ENCODE measurements around the gene PAEP.

Gene PAEP

GRCh38 chr9:135604437-135605237 lies 43.1 kb downstream of the PAEP start:
- H2BK15ac ChIP-seq (replicated peaks; ENCODE audit: low read depth), result no peak overlapping the region
- H2BK5ac ChIP-seq (ENCODE audit: low read length), result no peak overlapping the region
- no peaks in the 10 kb centered on the region for H3K36me3 ChIP-seq (ENCODE audit: control insufficient read depth, insufficient read depth, low read length)
- no peak overlapping the region for H3K4ac ChIP-seq (ENCODE audit: low read depth, low read length)
- no peaks in the 10 kb centered on the region for H3K4me1 ChIP-seq (ENCODE audit: control insufficient read depth, low read depth, low read length)
- no peak overlapping the region for H3K4me3 ChIP-seq (ENCODE audit: low read length)
- H3K56ac ChIP-seq (ENCODE audit: low read length), result no peak overlapping the region
- no peak overlapping the region for H4K8ac ChIP-seq (ENCODE audit: low read depth, low read length)
- H3K79me1 ChIP-seq (ENCODE audit: low read length), result no peaks in the 10 kb centered on the region
- no peaks in the 10 kb centered on the region for H3K27me3 ChIP-seq (ENCODE audit: insufficient read depth, low read length, poor library complexity)
- no peak overlapping the region for H3K23ac ChIP-seq (ENCODE audit: low read length)
- H3K18ac ChIP-seq (ENCODE audit: low read length), result no peak overlapping the region
- H3K9ac ChIP-seq (ENCODE audit: low read length), result no peak overlapping the region
- DNase-seq, result no peak
- H4K5ac ChIP-seq (ENCODE audit: low read length), result no peak overlapping the region
- H3K27ac ChIP-seq (ENCODE audit: low read depth, low read length), result no peak overlapping the region
- H3K4me2 ChIP-seq (ENCODE audit: low read length), result no peak overlapping the region
- H2AK5ac ChIP-seq (ENCODE audit: low read length), result no peak overlapping the region
- H2BK120ac ChIP-seq (ENCODE audit: low read depth, low read length), result no peak overlapping the region
- H3K79me2 ChIP-seq (ENCODE audit: control insufficient read depth, insufficient read depth, low read length), result no peaks in the 10 kb centered on the region
- no CpG with 5 or more reads among the region's 31 CpGs for WGBS (ENCODE audit: extremely low coverage, insufficient coverage, low lambda C conversion rate)

GRCh38 chr9:135605238-135605781 lies 43.8 kb downstream of the PAEP start:
- Histone ChIP-seq H3K4me3 (ENCODE audit: low read length) (no peak overlapping the region), H3K23ac (ENCODE audit: low read length) (no peak overlapping the region), H4K5ac (ENCODE audit: low read length) (no peak overlapping the region), H3K27me3 (ENCODE audit: insufficient read depth, low read length, poor library complexity) (no peaks in the 10 kb centered on the region), H3K36me3 (ENCODE audit: control insufficient read depth, insufficient read depth, low read length) (no peaks in the 10 kb centered on the region), H3K79me2 (ENCODE audit: control insufficient read depth, insufficient read depth, low read length) (no peaks in the 10 kb centered on the region), H3K79me1 (ENCODE audit: low read length) (no peaks in the 10 kb centered on the region), H3K4me2 (ENCODE audit: low read length) (no peak overlapping the region), H3K56ac (ENCODE audit: low read length) (no peak overlapping the region), H2BK5ac (ENCODE audit: low read length) (no peak overlapping the region), H2AK5ac (ENCODE audit: low read length) (no peak overlapping the region), H3K27ac (ENCODE audit: low read depth, low read length) (no peak overlapping the region), H3K4me1 (ENCODE audit: control insufficient read depth, low read depth, low read length) (no peaks in the 10 kb centered on the region), H2BK15ac (replicated peaks; ENCODE audit: low read depth) (no peak overlapping the region), H3K9ac (ENCODE audit: low read length) (no peak overlapping the region), H4K8ac (ENCODE audit: low read depth, low read length) (no peak overlapping the region), H3K4ac (ENCODE audit: low read depth, low read length) (no peak overlapping the region), H3K18ac (ENCODE audit: low read length) (no peak overlapping the region), H2BK120ac (ENCODE audit: low read depth, low read length) (no peak overlapping the region)
- WGBS (ENCODE audit: extremely low coverage, insufficient coverage, low lambda C conversion rate), result no CpG with 5 or more reads among the region's 14 CpGs
- DNase-seq, result no peak

- H2BK5ac ChIP-seq (ENCODE audit: low read length), result no peak overlapping the region
- no peak overlapping the region for H4K8ac ChIP-seq (ENCODE audit: low read depth, low read length)
- DNase-seq, result no peak
- H3K79me1 ChIP-seq (ENCODE audit: low read length), result no peaks in the 10 kb centered on the region
- no peak overlapping the region for H3K9ac ChIP-seq (ENCODE audit: low read length)
- no peak overlapping the region for H2AK5ac ChIP-seq (ENCODE audit: low read length)
- no peak overlapping the region for H3K4me2 ChIP-seq (ENCODE audit: low read length)
- no peaks in the 10 kb centered on the region for H3K27me3 ChIP-seq (ENCODE audit: insufficient read depth, low read length, poor library complexity)
- no peak overlapping the region for H4K5ac ChIP-seq (ENCODE audit: low read length)
- no peaks in the 10 kb centered on the region for H3K79me2 ChIP-seq (ENCODE audit: control insufficient read depth, insufficient read depth, low read length)
- no CpG with 5 or more reads among the region's 11 CpGs for WGBS (ENCODE audit: extremely low coverage, insufficient coverage, low lambda C conversion rate)
- H3K23ac ChIP-seq (ENCODE audit: low read length), result no peak overlapping the region
- H3K4me3 ChIP-seq (ENCODE audit: low read length), result no peak overlapping the region
- H3K4ac ChIP-seq (ENCODE audit: low read depth, low read length), result no peak overlapping the region
- H2BK120ac ChIP-seq (ENCODE audit: low read depth, low read length), result no peak overlapping the region
- no peak overlapping the region for H3K18ac ChIP-seq (ENCODE audit: low read length)
- H2BK15ac ChIP-seq (replicated peaks; ENCODE audit: low read depth), result no peak overlapping the region
- no peaks in the 10 kb centered on the region for H3K4me1 ChIP-seq (ENCODE audit: control insufficient read depth, low read depth, low read length)
- no peak overlapping the region for H3K56ac ChIP-seq (ENCODE audit: low read length)
- no peak overlapping the region for H3K27ac ChIP-seq (ENCODE audit: low read depth, low read length)
- H3K36me3 ChIP-seq (ENCODE audit: control insufficient read depth, insufficient read depth, low read length), result no peaks in the 10 kb centered on the region
Observed at GRCh38 chr9:135606885-135607259, 45.3 kb downstream of the PAEP start.

GRCh38 chr9:135607401-135608293 lies 46.1 kb downstream of the PAEP start:
- Histone ChIP-seq H3K79me2 (ENCODE audit: control insufficient read depth, insufficient read depth, low read length) (no peaks in the 10 kb centered on the region), H3K36me3 (ENCODE audit: control insufficient read depth, insufficient read depth, low read length) (no peaks in the 10 kb centered on the region), H3K9ac (ENCODE audit: low read length) (no peak overlapping the region), H3K27me3 (ENCODE audit: insufficient read depth, low read length, poor library complexity) (no peaks in the 10 kb centered on the region), H2BK5ac (ENCODE audit: low read length) (no peak overlapping the region), H3K56ac (ENCODE audit: low read length) (no peak overlapping the region), H4K8ac (ENCODE audit: low read depth, low read length) (no peak overlapping the region), H2BK120ac (ENCODE audit: low read depth, low read length) (no peak overlapping the region), H2BK15ac (replicated peaks; ENCODE audit: low read depth) (no peak overlapping the region), H2AK5ac (ENCODE audit: low read length) (no peak overlapping the region), H3K79me1 (ENCODE audit: low read length) (no peaks in the 10 kb centered on the region), H3K4ac (ENCODE audit: low read depth, low read length) (no peak overlapping the region), H3K4me2 (ENCODE audit: low read length) (no peak overlapping the region), H3K4me3 (ENCODE audit: low read length) (no peak overlapping the region), H3K18ac (ENCODE audit: low read length) (no peak overlapping the region), H3K4me1 (ENCODE audit: control insufficient read depth, low read depth, low read length) (no peaks in the 10 kb centered on the region), H4K5ac (ENCODE audit: low read length) (no peak overlapping the region), H3K23ac (ENCODE audit: low read length) (no peak overlapping the region), H3K27ac (ENCODE audit: low read depth, low read length) (no peak overlapping the region)
- DNase-seq, result no peak
- WGBS (ENCODE audit: extremely low coverage, insufficient coverage, low lambda C conversion rate), result no CpG with 5 or more reads among the region's 25 CpGs

GRCh38 chr9:135608294-135608998 lies 46.9 kb downstream of the PAEP start:
- Histone ChIP-seq H2BK15ac (replicated peaks; ENCODE audit: low read depth) (no peak overlapping the region), H2AK5ac (ENCODE audit: low read length) (no peak overlapping the region), H3K4me3 (ENCODE audit: low read length) (no peak overlapping the region), H3K27me3 (ENCODE audit: insufficient read depth, low read length, poor library complexity) (no peaks in the 10 kb centered on the region), H4K5ac (ENCODE audit: low read length) (no peak overlapping the region), H3K36me3 (ENCODE audit: control insufficient read depth, insufficient read depth, low read length) (no peaks in the 10 kb centered on the region), H3K23ac (ENCODE audit: low read length) (no peak overlapping the region), H2BK120ac (ENCODE audit: low read depth, low read length) (no peak overlapping the region), H3K79me1 (ENCODE audit: low read length) (no peaks in the 10 kb centered on the region), H3K4ac (ENCODE audit: low read depth, low read length) (no peak overlapping the region), H3K27ac (ENCODE audit: low read depth, low read length) (no peak overlapping the region), H3K4me2 (ENCODE audit: low read length) (no peak overlapping the region), H2BK5ac (ENCODE audit: low read length) (no peak overlapping the region), H3K18ac (ENCODE audit: low read length) (no peak overlapping the region), H3K56ac (ENCODE audit: low read length) (no peak overlapping the region), H4K8ac (ENCODE audit: low read depth, low read length) (no peak overlapping the region), H3K4me1 (ENCODE audit: control insufficient read depth, low read depth, low read length) (no peaks in the 10 kb centered on the region), H3K9ac (ENCODE audit: low read length) (no peak overlapping the region), H3K79me2 (ENCODE audit: control insufficient read depth, insufficient read depth, low read length) (no peaks in the 10 kb centered on the region)
- no CpG with 5 or more reads among the region's 22 CpGs for WGBS (ENCODE audit: extremely low coverage, insufficient coverage, low lambda C conversion rate)
- no peak for DNase-seq
